K562 (cell line): ENCODE measurements around the gene MAGI1.

Source experiments
- CBX3 ChIP-seq, 2 experiments: IDR thresholded peaks; 1 replicate in 1 of 2; 2 replicates in 1 of 2; pipeline ENCODE4 v1.6.1; 2012; ENCODE audit warnings: inconsistent platforms in 2 of 2, low read length in 2 of 2, borderline replicate concordance in 1 of 2, control low read depth in 1 of 2
- EP300 ChIP-seq: IDR thresholded peaks from 2 replicates; pipeline ENCODE4 v1.6.1; 2012; ENCODE audit warnings: low read length, improper control_type of control experiment
- POLR2A ChIP-seq: fragments of 450-650 bp; conservative IDR thresholded peaks from 2 replicates; pipeline ENCODE4 v1.6.1; 2016
- SPI1 ChIP-seq: IDR thresholded peaks from 2 replicates; pipeline ENCODE4 v1.6.1; 2011; ENCODE audit warnings: low read depth, low read length, control low read depth, borderline replicate concordance
- ZNF175 ChIP-seq: fragments of 200-800 bp; sonication (Bioruptor generic); IDR thresholded peaks from 2 replicates; pipeline ENCODE4 v1.6.1; 2016; ENCODE audit warnings: low read depth, mild to moderate bottlenecking, missing genetic modification characterization, missing compliant biosample characterization
- ZNF609 ChIP-seq: sonication (generic); formaldehyde crosslinking; IDR thresholded peaks from 2 replicates; pipeline ENCODE4 v1.8.1; 2023; ENCODE audit warnings: missing genetic modification reagents, mild to moderate bottlenecking, borderline replicate concordance
- ZNF778 ChIP-seq: fragments of 450-650 bp; formaldehyde crosslinking; IDR thresholded peaks from 2 replicates; pipeline ENCODE4 v1.4.0; 2020; ENCODE audit warnings: mild to moderate bottlenecking, moderate library complexity

- TF ChIP-seq ZNF609 (CRISPR knock-in tag) (no peak), POLR2A (no peak), CBX3 (IDR thresholded peaks at IDR 0.05; ENCODE audit: borderline replicate concordance in 1 of 2, low read length in 2 of 2) (no peak), ZNF778 (CRISPR knock-in tag) (no peak), ZNF175 (CRISPR knock-in tag) (no peak), SPI1 (no peak), EP300 (no peak)
Measured at GRCh38 chr3:65702202-65702601, 336.5 kb downstream of the MAGI1 start.
